ENCODE measurements around the gene TFCP2. TPM values are rescaled to one million over a fixed set of nuclear protein-coding genes. Genes with fewer than 3 reads are reported as not detected.

TFCP2 gene
- total RNA-seq, 6 experiments from 2014 or later, result 6.3 to 9.4 (median 7.3) TPM

DNA sequence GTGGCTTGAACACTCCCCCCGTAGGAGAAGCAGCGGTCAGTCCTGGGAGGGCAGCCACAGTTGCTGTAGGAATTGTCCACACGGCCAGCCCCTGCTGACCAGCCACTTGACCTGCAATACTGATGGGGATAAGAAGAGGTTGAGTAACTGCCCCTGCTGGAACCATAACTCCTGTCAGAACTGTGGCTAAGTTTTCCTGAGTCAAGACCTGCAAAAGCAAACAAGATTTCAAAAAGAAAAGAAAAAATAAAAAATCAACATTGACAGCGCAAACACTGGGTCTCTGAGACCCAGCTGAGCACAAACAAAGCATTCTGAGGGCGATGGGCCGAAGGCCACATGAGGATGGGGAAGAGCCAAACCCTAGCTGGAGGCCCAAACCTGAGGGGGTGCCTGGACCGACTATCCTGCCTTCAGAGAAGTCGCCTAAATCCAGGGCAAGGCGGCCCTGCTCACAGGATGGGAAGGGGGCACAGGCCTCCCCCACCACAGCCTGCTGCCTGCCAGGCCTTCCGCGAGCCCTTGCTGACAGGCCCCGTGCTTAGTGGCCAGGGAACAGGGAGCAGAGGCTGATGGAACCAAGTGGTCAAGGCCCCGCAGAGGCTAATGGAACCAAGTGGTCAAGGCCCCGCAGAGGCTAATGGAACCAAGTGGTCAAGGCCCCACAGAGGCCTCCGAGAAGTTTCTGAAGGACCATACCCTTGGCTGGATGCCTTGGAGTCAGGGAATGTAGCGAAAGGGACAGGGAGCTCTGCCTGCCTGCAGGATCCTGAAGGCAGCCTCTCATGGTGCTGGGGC is 25.8 kb upstream of the TFCP2 start:
- no peaks in the 10 kb centered on the region for H3K9me3 ChIP-seq
- TF ChIP-seq CTCF (IDR thresholded peaks at IDR 0.05), result no peak
- no peak for TF ChIP-seq POLR2A (IDR thresholded peaks at IDR 0.05)
- intact Hi-C loops (cut with DNase I), result no loop called here
- 88% methylated on average over 4 of the region's 16 CpGs for WGBS (ENCODE audit: insufficient coverage, low coverage, low lambda C conversion rate, missing lambda C conversion rate)
- no peak overlapping the region for H3K4me3 ChIP-seq
- no peaks in the 10 kb centered on the region for H3K4me1 ChIP-seq
- H3K27ac ChIP-seq, result no peak overlapping the region
- no peaks in the 10 kb centered on the region for H3K27me3 ChIP-seq
- no peaks in the 10 kb centered on the region for H3K36me3 ChIP-seq
- ATAC-seq (no peak), DNase-seq (no peak)

- no peak for TF ChIP-seq CTCF (IDR thresholded peaks at IDR 0.05)
- ATAC-seq, result no peak
- intact Hi-C loops (cut with DNase I), result no loop called here
- DNase-seq, result no peak
- Histone ChIP-seq H3K27me3 (no peaks in the 10 kb centered on the region), H3K4me3 (no peak overlapping the region), H3K9me3 (no peaks in the 10 kb centered on the region), H3K27ac (no peak overlapping the region), H3K36me3 (no peaks in the 10 kb centered on the region), H3K4me1 (no peaks in the 10 kb centered on the region)
- 95% methylated on average over 13 of the region's 38 CpGs for WGBS (ENCODE audit: insufficient coverage, low coverage, low lambda C conversion rate, missing lambda C conversion rate)
Observed at GRCh38 chr12:51197736-51198567, 25.0 kb upstream of the TFCP2 start.

DNA sequence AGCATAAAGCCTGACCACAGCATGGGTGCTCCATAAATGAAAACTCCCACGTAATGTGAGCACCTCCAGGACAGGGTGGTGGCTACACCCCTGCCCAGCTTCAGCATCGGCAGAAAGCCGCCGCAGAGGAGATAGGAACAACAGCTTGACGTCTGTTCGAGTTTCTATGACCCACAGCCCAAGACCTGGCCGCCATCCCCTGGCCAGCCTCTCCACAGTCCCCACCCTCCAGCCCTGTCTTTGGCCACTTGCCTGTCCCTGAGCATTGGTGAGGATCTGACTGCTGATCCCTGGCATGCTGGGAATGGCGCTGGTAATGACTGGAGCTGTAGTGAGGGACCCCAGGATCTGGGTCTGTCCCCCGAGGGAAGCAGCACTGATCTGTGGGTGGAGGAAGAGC is 23.6 kb upstream of the TFCP2 start:
- Histone ChIP-seq H3K36me3 (no peaks in the 10 kb centered on the region), H3K4me3 (no peak overlapping the region), H3K4me1 (no peaks in the 10 kb centered on the region), H3K9me3 (no peaks in the 10 kb centered on the region), H3K27ac (no peak overlapping the region), H3K27me3 (no peaks in the 10 kb centered on the region)
- no peak for DNase-seq
- WGBS (ENCODE audit: insufficient coverage, low coverage, low lambda C conversion rate, missing lambda C conversion rate), result 92% methylated on average over 2 of the region's 9 CpGs
- intact Hi-C loops (cut with DNase I), result no loop called here
- no peak for ATAC-seq
- TF ChIP-seq CTCF (IDR thresholded peaks at IDR 0.05) (no peak), POLR2A (IDR thresholded peaks at IDR 0.05) (no peak)

DNA sequence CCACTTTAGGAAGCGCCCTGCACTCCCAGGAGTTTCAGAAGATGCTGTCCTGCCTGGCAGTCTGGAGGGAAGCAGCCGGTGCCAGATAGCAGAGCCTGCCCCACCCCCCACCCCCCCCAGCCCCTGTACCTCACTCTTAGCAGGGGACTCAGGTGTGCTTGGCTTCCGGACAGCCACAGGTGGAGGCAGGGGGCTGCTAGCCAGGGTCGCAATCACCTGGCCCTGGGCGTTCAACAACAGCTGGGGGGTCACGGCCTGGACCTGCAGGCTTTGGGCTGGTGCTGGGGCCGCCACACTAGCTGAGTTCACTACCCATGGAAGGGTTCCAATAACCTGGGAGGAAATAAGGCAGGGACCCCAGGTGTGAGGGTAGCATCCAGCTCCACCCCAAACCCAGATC is 22.9 kb upstream of the TFCP2 start:
- Histone ChIP-seq H3K9me3 (no peaks in the 10 kb centered on the region), H3K4me1 (no peaks in the 10 kb centered on the region), H3K4me3 (no peak overlapping the region), H3K27ac (no peak overlapping the region), H3K36me3 (no peaks in the 10 kb centered on the region), H3K27me3 (no peaks in the 10 kb centered on the region)
- no CpG with 5 or more reads among the region's 7 CpGs for WGBS (ENCODE audit: insufficient coverage, low coverage, low lambda C conversion rate, missing lambda C conversion rate)
- TF ChIP-seq POLR2A (IDR thresholded peaks at IDR 0.05), result no peak
- TF ChIP-seq CTCF (IDR thresholded peaks at IDR 0.05), result no peak
- no peak for ATAC-seq
- no peak for DNase-seq
- intact Hi-C loops (cut with DNase I), result no loop called here

All from right lobe of liver (tissue), 6 donors.